PC-3 (cell line): Measurements from ENCODE around the gene KCNJ10. TPM values are rescaled to one million over a fixed set of nuclear protein-coding genes. Genes with fewer than 3 reads are reported as not detected.

Experiments used
- ATAC-seq: fragments of 200-7000 bp; cut with Tn5 transposase; 2 replicates; pipeline ENCODE4 v1.9.1; 2020; ENCODE audit warnings: mild to moderate bottlenecking, moderate library complexity
- Bru-seq: library from RNA; stranded (reverse); fragments of 400-500 nt; gene quantifications from one replicate; lab custom pipeline; 2021; lab: Mats Ljungman, UMichigan
- BruChase-seq, 2 experiments: library from RNA; stranded (reverse); fragments of 400-500 nt; gene quantifications; one replicate each; lab custom pipeline; 2021; lab: Mats Ljungman, UMichigan
- BruUV-seq: library from RNA; stranded (reverse); fragments of 400-500 nt; replicated peaks from 2 replicates; lab custom pipeline; 2021; lab: Mats Ljungman, UMichigan
- CTCF ChIA-PET: fragments of 300-600 bp; sonication (Branson Sonifier 250); formaldehyde crosslinking; loops from one replicate; lab custom pipeline; 2022; ENCODE audit warnings: antibody characterized with exemption; lab: Charles Lee
- POLR2A ChIA-PET: fragments of 300-600 bp; sonication (Branson Sonifier 250); formaldehyde crosslinking; loops from one replicate; lab custom pipeline; 2022; ENCODE audit warnings: antibody characterized with exemption; ENCODE audit not compliant: unreplicated experiment; lab: Charles Lee
- DNase-seq: peaks from one replicate; pipeline ENCODE4 v3.0.0-alpha.2; 2015
- H2AFZ ChIP-seq: fragments of 300-600 bp; sonication (generic); 2 replicates; pipeline ENCODE4 v1.6.0; 2016; ENCODE audit warnings: antibody characterized with exemption, low read length
- H3F3A ChIP-seq: fragments of 300-600 bp; sonication (generic); one replicate; pipeline ENCODE4 v1.6.0; 2017; ENCODE audit warnings: antibody characterized with exemption, low read length, control low read depth, mild to moderate bottlenecking; ENCODE audit not compliant: unreplicated experiment
- H3K27ac ChIP-seq: fragments of 300-600 bp; sonication (generic); 2 replicates; pipeline ENCODE4 v1.5.1; 2016; ENCODE audit warnings: mild to moderate bottlenecking, low read length
- H3K27me3 ChIP-seq: fragments of 300-600 bp; sonication (generic); 2 replicates; pipeline ENCODE4 v1.6.1; 2016; ENCODE audit warnings: low read length, mixed read lengths
- H3K36me3 ChIP-seq: fragments of 300-600 bp; sonication (generic); 2 replicates; pipeline ENCODE4 v1.6.1; 2016; ENCODE audit warnings: low read depth, mixed run types, low read length, mixed read lengths
- H3K4me1 ChIP-seq: fragments of 300-600 bp; sonication (generic); 2 replicates; pipeline ENCODE4 v1.5.1; 2016; ENCODE audit warnings: low read length; ENCODE audit not compliant: insufficient read depth
- H3K4me2 ChIP-seq: fragments of 300-600 bp; sonication (generic); 2 replicates; pipeline ENCODE4 v1.6.0; 2016; ENCODE audit warnings: low read length
- H3K4me3 ChIP-seq: fragments of 300-600 bp; sonication (generic); 2 replicates; pipeline ENCODE4 v1.5.1; 2016; ENCODE audit warnings: mild to moderate bottlenecking, low read length, mixed read lengths
- H3K79me2 ChIP-seq: fragments of 300-600 bp; sonication (generic); 2 replicates; pipeline ENCODE4 v1.6.1; 2017; ENCODE audit warnings: low read length, mixed read lengths
- H3K9ac ChIP-seq: fragments of 300-600 bp; sonication (generic); 2 replicates; pipeline ENCODE4 v1.6.0; 2016; ENCODE audit warnings: mild to moderate bottlenecking, low read length
- H3K9me2 ChIP-seq: fragments of 300-600 bp; sonication (generic); replicated peaks from 2 replicates; pipeline ENCODE4 v1.6.1; 2016; ENCODE audit warnings: mixed run types, low read length, mixed read lengths
- H3K9me3 ChIP-seq: fragments of 300-600 bp; sonication (generic); 2 replicates; pipeline ENCODE4 v1.6.1; 2016; ENCODE audit warnings: low read length, mixed read lengths
- H4K20me1 ChIP-seq: fragments of 300-600 bp; sonication (generic); 2 replicates; pipeline ENCODE4 v1.6.1; 2016; ENCODE audit warnings: low read length, mixed read lengths
- EZH2 ChIP-seq: fragments of 300-600 bp; sonication (generic); IDR thresholded peaks from one replicate; pipeline ENCODE4 v1.6.1; 2017; ENCODE audit warnings: antibody characterized with exemption, mild to moderate bottlenecking, low read length; ENCODE audit not compliant: unreplicated experiment
- EZH2phosphoT487 ChIP-seq: fragments of 300-600 bp; sonication (generic); IDR thresholded peaks from 2 replicates; pipeline ENCODE4 v1.6.1; 2018; ENCODE audit warnings: mild to moderate bottlenecking, antibody characterized with exemption, low read length, borderline replicate concordance
- intact Hi-C: fragments of 100-400 bp; cut with micrococcal nuclease; formaldehyde crosslinking; loops from 2 replicates; pipeline ENCODE4 v1.9.0; 2023
- long read RNA-seq: library from polyadenylated mRNA; unstranded; transcript quantifications from one replicate; pipeline ENCODE4 v2.0.0, GENCODE V29; 2021; ENCODE audit not compliant: unreplicated experiment
- total RNA-seq: library from RNA; depleted of rRNA; stranded (reverse); fragments of >200 nt; gene quantifications from 2 replicates; pipeline ENCODE4 v1.2.3, GENCODE V29; 2014; rRNA removed
- TF ChIP-seq, protein P1 (sequence below): fragments of 300-600 bp; sonication (generic); conservative IDR thresholded peaks from 2 replicates; pipeline ENCODE4 v1.5.1; 2017; ENCODE audit warnings: antibody characterized with exemption, low read depth, mild to moderate bottlenecking, low read length

Gene KCNJ10
- total RNA-seq (0.15 TPM in 1 of 2 replicates, not detected in the other), Bru-seq, nascent RNA (percentile 26 among the genes with signal in this experiment), BruChase-seq, experiment 1, labeled RNA remaining after a 6-hour chase (percentile 37 among the genes with signal in this experiment), BruChase-seq, experiment 2, labeled RNA remaining after a 2-hour chase (percentile 34 among the genes with signal in this experiment)
- long read RNA-seq, partial matches to known transcripts: 0 of 4 reads
- long read RNA-seq, other reads (novel, unspliced or antisense): 4 of 4 reads

- ChIA-PET POLR2A (no interaction called here), CTCF (no interaction called here)
- ATAC-seq: peak; percentile 64
- no peak for DNase-seq
- Histone ChIP-seq H3F3A (no peaks in the 10 kb centered on the region), H3K9me3 (no peaks in the 10 kb centered on the region), H3K4me2 (peak within 1 kb of the TSS; percentile 91), H3K79me2 (no peaks in the 10 kb centered on the region), H3K36me3 (no peaks in the 10 kb centered on the region), H3K27me3 (peaks cover 53% of the 10 kb centered on the region), H3K4me1 (0 out of 2 replicates have a peak, but pooled peaks cover 5% of the 10 kb centered on the region), H2AFZ (peak within 1 kb of the TSS; percentile 83), H3K9ac (no peak within 1 kb of the TSS), H3K4me3 (peak within 1 kb of the TSS; percentile 68), H3K9me2 (no peaks in the 10 kb centered on the region), H4K20me1 (no peaks in the 10 kb centered on the region), H3K27ac (no peak within 1 kb of the TSS)
- no TSS peak for BruUV-seq
- intact Hi-C loops: no loop called here
- TF ChIP-seq EZH2phosphoT487 (no peak), EZH2 (no peak)
- TF ChIP-seq, protein P1, sequence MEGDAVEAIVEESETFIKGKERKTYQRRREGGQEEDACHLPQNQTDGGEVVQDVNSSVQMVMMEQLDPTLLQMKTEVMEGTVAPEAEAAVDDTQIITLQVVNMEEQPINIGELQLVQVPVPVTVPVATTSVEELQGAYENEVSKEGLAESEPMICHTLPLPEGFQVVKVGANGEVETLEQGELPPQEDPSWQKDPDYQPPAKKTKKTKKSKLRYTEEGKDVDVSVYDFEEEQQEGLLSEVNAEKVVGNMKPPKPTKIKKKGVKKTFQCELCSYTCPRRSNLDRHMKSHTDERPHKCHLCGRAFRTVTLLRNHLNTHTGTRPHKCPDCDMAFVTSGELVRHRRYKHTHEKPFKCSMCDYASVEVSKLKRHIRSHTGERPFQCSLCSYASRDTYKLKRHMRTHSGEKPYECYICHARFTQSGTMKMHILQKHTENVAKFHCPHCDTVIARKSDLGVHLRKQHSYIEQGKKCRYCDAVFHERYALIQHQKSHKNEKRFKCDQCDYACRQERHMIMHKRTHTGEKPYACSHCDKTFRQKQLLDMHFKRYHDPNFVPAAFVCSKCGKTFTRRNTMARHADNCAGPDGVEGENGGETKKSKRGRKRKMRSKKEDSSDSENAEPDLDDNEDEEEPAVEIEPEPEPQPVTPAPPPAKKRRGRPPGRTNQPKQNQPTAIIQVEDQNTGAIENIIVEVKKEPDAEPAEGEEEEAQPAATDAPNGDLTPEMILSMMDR: no peak
Measured at GRCh38 chr1:160069460-160070231, at the start of gene KCNJ10. TSS of gene KCNJ10 (minus strand) at chr1:160070160. CDS start at chr1:160042532, 27,628 bp downstream.

DNA sequence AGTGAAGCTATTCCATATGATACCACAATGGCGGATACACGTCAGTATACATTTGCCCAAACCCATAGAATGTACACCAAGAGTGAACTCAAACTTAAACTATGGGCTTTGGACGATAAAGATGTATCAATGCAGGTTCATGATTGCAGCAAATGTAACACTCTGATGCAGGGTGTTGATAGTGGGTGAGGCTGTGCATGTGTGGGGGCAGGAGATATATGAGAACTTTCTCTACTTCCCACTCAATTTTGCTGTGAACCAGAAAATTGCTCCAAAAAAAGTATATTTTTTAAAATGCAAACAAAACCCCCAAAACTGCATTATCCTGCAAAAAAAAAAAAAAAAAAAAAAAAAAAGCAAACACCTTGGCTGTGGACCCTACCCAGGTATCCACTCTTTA lies 49.0 kb upstream of the KCNJ10 start:
- no peaks in the 10 kb centered on the region for H3K9me2 ChIP-seq
- ATAC-seq: no peak

GRCh38 chr1:160117709-160118183 lies 47.8 kb upstream of the KCNJ10 start:
- H3K79me2 ChIP-seq: no peaks in the 10 kb centered on the region
- no peaks in the 10 kb centered on the region for H4K20me1 ChIP-seq
- ATAC-seq: peak; percentile 44
- no TSS peak for BruUV-seq
- no peaks in the 10 kb centered on the region for H3K4me1 ChIP-seq
- no peak for DNase-seq
- H2AFZ ChIP-seq: no peak overlapping the region
- ChIA-PET POLR2A (no interaction called here), CTCF (no interaction called here)
- no peak overlapping the region for H3K4me2 ChIP-seq
- H3K27me3 ChIP-seq: no peaks in the 10 kb centered on the region
- H3K27ac ChIP-seq: no peak overlapping the region
- TF ChIP-seq, protein P1: no peak
- TF ChIP-seq EZH2: no peak
- no peak for TF ChIP-seq EZH2phosphoT487
- H3K9me2 ChIP-seq: no peaks in the 10 kb centered on the region
- no peak overlapping the region for H3K4me3 ChIP-seq
- no peaks in the 10 kb centered on the region for H3K9me3 ChIP-seq
- no peaks in the 10 kb centered on the region for H3K36me3 ChIP-seq
- intact Hi-C loops: no loop called here
- H3K9ac ChIP-seq: no peak overlapping the region
- no peaks in the 10 kb centered on the region for H3F3A ChIP-seq

More for the DNA sequence above, 49.0 kb upstream of the KCNJ10 start:
- no peaks in the 10 kb centered on the region for H3K36me3 ChIP-seq
- no peaks in the 10 kb centered on the region for H3K4me1 ChIP-seq
- no peaks in the 10 kb centered on the region for H3K27me3 ChIP-seq
- H2AFZ ChIP-seq: no peak overlapping the region
- no peak overlapping the region for H3K4me3 ChIP-seq
- no peak overlapping the region for H3K9ac ChIP-seq
- BruUV-seq: no TSS peak
- intact Hi-C loops: no loop called here
- no peaks in the 10 kb centered on the region for H4K20me1 ChIP-seq
- no peaks in the 10 kb centered on the region for H3K9me3 ChIP-seq
- no peaks in the 10 kb centered on the region for H3F3A ChIP-seq
- no peak for TF ChIP-seq EZH2
- H3K79me2 ChIP-seq: no peaks in the 10 kb centered on the region
- DNase-seq: no peak
- ChIA-PET POLR2A (no interaction called here), CTCF (no interaction called here)
- no peak overlapping the region for H3K4me2 ChIP-seq
- H3K27ac ChIP-seq: no peak overlapping the region
